PC-3 (cell line): Measurements from ENCODE around the gene CHCHD2.

Source experiments
- EZH2phosphoT487 ChIP-seq: fragments of 300-600 bp; sonication (generic); IDR thresholded peaks from 2 replicates; pipeline ENCODE4 v1.6.1; 2018; ENCODE audit warnings: mild to moderate bottlenecking, antibody characterized with exemption, low read length, borderline replicate concordance
- TF ChIP-seq, protein P1 (sequence below): fragments of 300-600 bp; sonication (generic); conservative IDR thresholded peaks from 2 replicates; pipeline ENCODE4 v1.5.1; 2017; ENCODE audit warnings: antibody characterized with exemption, low read depth, mild to moderate bottlenecking, low read length

DNA sequence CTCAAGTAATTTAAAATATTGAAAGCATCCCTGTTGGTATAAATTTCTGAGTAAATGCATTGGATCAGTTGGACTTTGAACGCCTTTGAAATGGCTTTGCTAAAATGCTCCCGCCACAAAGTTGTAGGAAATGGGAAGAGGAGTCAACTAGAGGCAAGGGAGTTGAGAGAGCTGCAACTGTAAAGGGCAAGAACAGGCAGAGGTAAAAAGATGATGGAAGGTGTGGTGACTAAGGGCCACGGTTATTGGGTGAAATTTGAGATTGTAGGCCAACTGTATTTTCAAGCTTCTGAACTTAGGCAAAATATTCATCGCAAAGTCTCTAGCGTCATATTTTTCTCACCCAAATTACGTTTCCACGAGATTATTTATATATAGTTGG is 42.8 kb downstream of the CHCHD2 start:
- TF ChIP-seq, protein P1, sequence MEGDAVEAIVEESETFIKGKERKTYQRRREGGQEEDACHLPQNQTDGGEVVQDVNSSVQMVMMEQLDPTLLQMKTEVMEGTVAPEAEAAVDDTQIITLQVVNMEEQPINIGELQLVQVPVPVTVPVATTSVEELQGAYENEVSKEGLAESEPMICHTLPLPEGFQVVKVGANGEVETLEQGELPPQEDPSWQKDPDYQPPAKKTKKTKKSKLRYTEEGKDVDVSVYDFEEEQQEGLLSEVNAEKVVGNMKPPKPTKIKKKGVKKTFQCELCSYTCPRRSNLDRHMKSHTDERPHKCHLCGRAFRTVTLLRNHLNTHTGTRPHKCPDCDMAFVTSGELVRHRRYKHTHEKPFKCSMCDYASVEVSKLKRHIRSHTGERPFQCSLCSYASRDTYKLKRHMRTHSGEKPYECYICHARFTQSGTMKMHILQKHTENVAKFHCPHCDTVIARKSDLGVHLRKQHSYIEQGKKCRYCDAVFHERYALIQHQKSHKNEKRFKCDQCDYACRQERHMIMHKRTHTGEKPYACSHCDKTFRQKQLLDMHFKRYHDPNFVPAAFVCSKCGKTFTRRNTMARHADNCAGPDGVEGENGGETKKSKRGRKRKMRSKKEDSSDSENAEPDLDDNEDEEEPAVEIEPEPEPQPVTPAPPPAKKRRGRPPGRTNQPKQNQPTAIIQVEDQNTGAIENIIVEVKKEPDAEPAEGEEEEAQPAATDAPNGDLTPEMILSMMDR, result no peak
- TF ChIP-seq EZH2phosphoT487, result no peak
